GM12873 (cell line): ENCODE results near the gene ZBTB12.

Experiments
- TF ChIP-seq, protein P1 (sequence below): IDR thresholded peaks from 2 replicates; pipeline ENCODE4 v1.5.1; 2012; ENCODE audit warnings: low read depth, mild to moderate bottlenecking, moderate library complexity, low read length, control low read depth; ENCODE audit not compliant: insufficient read depth; ENCODE audit errors: missing control alignments

Gene ZBTB12

DNA sequence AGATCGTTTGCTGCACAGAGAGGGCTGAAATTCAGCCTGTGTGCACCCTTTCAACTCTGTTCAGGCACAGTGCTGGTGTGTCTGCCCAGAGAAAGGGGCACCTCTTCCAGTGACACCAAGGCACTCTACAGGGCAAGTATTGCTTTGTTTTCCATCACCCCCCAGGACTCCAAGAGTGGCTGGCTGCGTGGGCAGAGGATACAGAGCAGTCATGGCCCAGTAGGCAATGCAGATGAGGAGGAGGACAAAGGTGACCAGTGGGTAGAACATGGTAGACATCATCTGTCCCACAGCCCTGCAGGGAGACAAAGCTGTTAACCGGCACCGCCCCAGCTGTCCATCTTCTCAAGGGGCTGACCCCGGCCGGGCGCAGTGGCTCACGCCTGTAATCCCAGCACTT is 32.5 kb downstream of the ZBTB12 start:
- TF ChIP-seq, protein P1, sequence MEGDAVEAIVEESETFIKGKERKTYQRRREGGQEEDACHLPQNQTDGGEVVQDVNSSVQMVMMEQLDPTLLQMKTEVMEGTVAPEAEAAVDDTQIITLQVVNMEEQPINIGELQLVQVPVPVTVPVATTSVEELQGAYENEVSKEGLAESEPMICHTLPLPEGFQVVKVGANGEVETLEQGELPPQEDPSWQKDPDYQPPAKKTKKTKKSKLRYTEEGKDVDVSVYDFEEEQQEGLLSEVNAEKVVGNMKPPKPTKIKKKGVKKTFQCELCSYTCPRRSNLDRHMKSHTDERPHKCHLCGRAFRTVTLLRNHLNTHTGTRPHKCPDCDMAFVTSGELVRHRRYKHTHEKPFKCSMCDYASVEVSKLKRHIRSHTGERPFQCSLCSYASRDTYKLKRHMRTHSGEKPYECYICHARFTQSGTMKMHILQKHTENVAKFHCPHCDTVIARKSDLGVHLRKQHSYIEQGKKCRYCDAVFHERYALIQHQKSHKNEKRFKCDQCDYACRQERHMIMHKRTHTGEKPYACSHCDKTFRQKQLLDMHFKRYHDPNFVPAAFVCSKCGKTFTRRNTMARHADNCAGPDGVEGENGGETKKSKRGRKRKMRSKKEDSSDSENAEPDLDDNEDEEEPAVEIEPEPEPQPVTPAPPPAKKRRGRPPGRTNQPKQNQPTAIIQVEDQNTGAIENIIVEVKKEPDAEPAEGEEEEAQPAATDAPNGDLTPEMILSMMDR = no peak

DNA sequence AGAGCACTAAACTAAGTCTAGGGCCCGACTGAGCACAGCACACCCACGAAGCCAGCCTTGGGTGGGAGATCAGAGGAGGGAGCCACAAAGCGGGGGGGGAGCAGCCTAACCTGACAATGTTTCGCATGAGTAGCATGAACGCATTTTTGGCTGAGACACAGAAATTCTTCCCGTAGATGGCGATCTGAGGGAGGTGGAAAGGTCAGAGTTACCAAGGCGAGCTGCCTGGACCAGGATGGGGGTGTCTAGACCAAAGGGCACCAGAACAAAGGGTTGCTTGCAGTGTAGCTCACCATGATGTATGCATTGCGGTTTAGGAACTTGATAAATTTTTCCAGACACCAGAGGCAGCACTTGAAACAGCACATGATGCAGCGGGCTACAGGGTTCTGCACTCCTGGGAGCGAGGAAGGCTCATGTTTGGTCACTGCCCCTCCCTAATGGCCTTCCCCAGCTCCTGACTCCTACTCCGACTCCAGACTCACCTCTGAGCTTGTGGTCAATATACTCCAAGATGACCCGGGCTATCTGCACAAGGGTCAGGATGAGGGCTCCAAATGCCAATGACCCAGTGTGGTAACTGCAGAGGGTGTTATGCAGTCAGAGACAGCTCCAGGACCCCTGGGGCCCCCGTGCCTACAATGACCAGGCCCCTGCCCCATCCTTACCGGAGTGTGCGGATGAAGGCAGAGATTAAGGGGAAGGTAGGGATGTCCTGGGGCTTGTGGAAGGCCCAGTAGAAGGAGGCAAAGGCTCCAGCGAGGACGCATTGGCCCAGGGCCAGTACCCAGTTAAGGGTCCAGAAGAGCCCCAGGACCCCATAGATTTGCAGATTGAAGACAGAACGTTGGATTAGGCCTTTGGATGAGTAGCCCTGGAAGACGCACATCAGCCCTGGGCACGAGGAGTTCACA is 36.4 kb downstream of the ZBTB12 start:
- TF ChIP-seq, protein P1 = no peak

DNA sequence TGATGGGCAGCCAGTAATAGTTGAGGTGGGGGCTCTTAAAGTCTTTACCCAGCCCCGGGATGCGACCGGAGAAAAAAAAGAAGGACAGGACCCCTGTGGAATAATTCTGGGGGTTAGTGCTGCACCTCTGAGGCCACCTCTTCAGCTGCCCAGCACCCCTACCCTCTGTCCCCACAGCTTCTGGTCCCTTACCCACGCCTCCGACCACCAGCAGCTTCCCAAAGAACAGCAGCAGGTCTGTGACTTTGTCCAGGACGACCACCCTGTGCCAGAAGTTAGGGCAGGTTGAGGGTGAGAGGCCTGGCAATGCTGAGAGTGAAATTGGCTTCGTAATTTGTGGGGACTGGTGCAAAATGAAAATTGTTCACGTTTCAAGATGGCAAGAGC is 37.1 kb downstream of the ZBTB12 start:
- TF ChIP-seq, protein P1 = no peak

DNA sequence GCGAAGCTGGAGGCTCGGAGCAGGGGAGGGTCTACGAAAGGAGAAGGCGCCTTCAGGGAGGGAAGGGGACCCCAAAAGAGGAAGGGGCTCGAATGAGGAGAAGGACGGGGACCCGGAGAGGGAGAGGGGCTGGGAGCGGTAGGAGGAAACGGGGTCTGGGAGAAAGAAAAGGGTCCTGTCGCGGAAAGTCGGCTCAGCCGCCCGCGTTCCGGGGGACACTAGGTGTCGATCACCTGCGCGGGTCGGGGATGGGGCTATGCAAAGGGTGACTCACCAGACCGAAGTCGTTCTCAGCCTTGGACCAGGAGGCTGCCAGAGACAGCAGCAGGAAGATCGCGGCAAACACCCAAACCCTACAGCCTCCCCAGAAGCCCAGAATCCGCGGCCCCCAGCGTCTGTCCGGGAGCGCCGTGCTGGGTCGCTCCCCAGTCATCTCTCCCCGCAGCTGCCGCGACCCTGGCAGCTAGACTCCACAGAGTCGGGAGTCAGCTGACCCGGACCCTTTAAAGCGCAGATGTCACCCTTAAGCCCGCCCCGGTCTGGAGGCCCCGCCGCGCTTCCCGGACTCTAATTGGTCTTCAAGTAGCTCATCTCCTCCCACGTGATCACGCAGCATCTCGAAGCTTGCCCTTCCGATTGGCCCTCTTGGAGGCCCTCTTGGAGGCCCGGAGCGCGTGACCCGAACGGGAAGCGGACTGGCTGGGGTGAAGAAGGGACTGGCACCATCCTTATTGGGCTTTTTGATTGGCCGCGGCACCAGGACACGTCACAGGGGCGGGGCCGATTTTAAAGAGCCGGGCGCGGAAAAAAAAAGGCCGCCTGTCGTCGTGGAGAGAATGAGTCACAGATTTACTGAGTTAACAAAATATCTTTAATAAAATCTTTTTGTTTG is 39.3 kb downstream of the ZBTB12 start, which contains the start of gene NEU1:
Gene NEU1 (minus strand): TSS at position 478 of the 892 bp plus-strand sequence. CDS start 45 bp downstream, at position 433.
- TF ChIP-seq, protein P1 = no peak

DNA sequence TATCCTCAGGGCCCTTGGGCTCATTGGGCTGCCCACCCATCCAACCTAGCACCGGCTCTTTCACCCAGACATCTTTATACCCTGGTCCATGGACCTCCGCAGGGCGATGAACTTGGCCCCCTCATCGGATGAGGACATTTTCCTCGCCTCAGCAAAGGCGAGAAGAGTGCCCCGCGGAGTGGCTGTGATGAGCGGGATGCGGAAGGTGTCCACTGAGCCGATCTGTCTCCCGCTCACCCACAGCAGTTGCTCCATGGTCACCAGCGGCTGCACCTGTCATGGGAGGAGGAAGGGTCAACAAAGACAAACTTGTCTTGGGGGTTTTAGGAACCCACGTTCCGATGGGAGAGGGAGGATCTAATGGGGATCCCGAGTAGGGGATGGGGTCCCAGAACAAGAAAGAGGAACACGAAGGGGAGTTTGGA is 40.0 kb downstream of the ZBTB12 start:
- TF ChIP-seq, protein P1 = no peak

DNA sequence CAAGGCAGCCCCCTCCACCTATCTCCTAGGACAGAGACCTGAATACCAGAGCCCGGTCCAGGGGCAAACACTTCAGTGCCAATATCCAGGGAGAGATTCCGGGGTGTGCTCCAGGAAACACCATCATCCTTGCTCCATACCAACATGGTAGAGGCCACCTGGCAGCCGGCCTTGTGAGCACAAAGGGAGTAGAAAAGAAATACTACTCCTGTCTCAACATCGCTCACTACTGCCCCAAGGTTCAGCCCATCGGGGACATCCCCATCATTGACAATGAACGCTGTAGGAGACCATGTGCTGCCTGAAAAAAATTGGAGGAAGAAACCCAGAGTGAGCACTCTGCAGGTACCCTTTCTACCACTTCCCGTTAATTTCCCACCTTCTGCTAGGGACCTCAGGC is 40.7 kb downstream of the ZBTB12 start:
- TF ChIP-seq, protein P1 = no peak

DNA sequence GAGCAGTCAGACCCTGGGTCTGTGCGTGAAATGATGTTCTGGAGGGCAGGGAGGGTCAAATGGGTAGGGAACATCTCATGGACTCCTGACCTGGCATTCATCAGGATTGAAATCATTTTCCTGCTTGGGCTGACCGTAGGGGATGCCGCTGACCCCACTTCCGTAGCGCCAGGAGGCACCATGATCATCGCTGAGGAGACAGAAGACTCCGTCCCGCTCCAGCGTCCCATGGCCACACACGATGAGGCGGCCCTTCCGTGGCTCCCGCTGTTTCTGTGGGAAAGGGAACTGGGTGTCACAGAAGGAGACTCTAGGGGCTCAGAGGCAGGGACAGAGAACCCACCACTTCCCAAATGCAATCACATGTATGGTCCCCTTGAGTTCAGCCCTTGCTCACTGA is 41.5 kb downstream of the ZBTB12 start:
- TF ChIP-seq, protein P1 = no peak
